ENCODE results near the gene OR52A1. TPM values are rescaled to one million over a fixed set of nuclear protein-coding genes. Genes with fewer than 3 reads are reported as not detected.

Gene OR52A1
- total RNA-seq, 1 experiment from 2014 or later, result not detected

- H3K9me3 ChIP-seq, result no peaks in the 10 kb centered on the region
- POLR2A ChIA-PET, result no interaction called here
- peaks cover 4% of the 10 kb centered on the region for H3K9me3 Mint-ChIP-seq (ENCODE audit: unreplicated experiment)
- no peak overlapping the region for H3K4me3 ChIP-seq (ENCODE audit: low read depth, low read length)
- no peaks in the 10 kb centered on the region for H3K4me1 Mint-ChIP-seq (ENCODE audit: low read depth, unreplicated experiment)
- no peak for DNase-seq
- H3K4me3 Mint-ChIP-seq (ENCODE audit: unreplicated experiment), result no peak overlapping the region
- H3K36me3 ChIP-seq (ENCODE audit: control insufficient read depth, insufficient read depth, low read length), result no peaks in the 10 kb centered on the region
- H3K27me3 Mint-ChIP-seq (ENCODE audit: insufficient read depth, unreplicated experiment), result peaks cover 11% of the 10 kb centered on the region
- CTCF ChIA-PET, result no interaction called here
- H3K36me3 Mint-ChIP-seq (ENCODE audit: insufficient read depth, unreplicated experiment), result no peaks in the 10 kb centered on the region
- H3K27me3 ChIP-seq (replicated peaks; ENCODE audit: control insufficient read depth, insufficient read depth, low read length), result no peaks in the 10 kb centered on the region
- no peak overlapping the region for H3K27ac Mint-ChIP-seq (ENCODE audit: unreplicated experiment)
- no TSS peak for BruUV-seq (replicated peaks)
- intact Hi-C loops (cut with micrococcal nuclease; ENCODE audit: unreplicated experiment), result no loop called here
- H3K4me1 ChIP-seq, result no peaks in the 10 kb centered on the region
- TF ChIP-seq, protein P1, sequence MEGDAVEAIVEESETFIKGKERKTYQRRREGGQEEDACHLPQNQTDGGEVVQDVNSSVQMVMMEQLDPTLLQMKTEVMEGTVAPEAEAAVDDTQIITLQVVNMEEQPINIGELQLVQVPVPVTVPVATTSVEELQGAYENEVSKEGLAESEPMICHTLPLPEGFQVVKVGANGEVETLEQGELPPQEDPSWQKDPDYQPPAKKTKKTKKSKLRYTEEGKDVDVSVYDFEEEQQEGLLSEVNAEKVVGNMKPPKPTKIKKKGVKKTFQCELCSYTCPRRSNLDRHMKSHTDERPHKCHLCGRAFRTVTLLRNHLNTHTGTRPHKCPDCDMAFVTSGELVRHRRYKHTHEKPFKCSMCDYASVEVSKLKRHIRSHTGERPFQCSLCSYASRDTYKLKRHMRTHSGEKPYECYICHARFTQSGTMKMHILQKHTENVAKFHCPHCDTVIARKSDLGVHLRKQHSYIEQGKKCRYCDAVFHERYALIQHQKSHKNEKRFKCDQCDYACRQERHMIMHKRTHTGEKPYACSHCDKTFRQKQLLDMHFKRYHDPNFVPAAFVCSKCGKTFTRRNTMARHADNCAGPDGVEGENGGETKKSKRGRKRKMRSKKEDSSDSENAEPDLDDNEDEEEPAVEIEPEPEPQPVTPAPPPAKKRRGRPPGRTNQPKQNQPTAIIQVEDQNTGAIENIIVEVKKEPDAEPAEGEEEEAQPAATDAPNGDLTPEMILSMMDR (IDR thresholded peaks at IDR 0.05; ENCODE audit: insufficient read depth in 1 of 2, low read depth in 1 of 2, low read length in 1 of 2, severe bottlenecking in 1 of 2, unreplicated experiment in 1 of 2), result no peak
Observed at GRCh38 chr11:5198285-5198684, 43.7 kb upstream of the OR52A1 start.

- TF ChIP-seq, protein P1 (IDR thresholded peaks at IDR 0.05; ENCODE audit: insufficient read depth in 1 of 2, low read depth in 1 of 2, low read length in 1 of 2, severe bottlenecking in 1 of 2, unreplicated experiment in 1 of 2), result no peak
- H3K27me3 Mint-ChIP-seq (ENCODE audit: insufficient read depth, unreplicated experiment), result peaks cover 11% of the 10 kb centered on the region
- H3K9me3 Mint-ChIP-seq (ENCODE audit: unreplicated experiment), result peaks cover 11% of the 10 kb centered on the region
- Histone ChIP-seq H3K9me3 (no peaks in the 10 kb centered on the region), H3K4me3 (ENCODE audit: low read depth, low read length) (no peak overlapping the region), H3K27me3 (replicated peaks; ENCODE audit: control insufficient read depth, insufficient read depth, low read length) (no peaks in the 10 kb centered on the region), H3K36me3 (ENCODE audit: control insufficient read depth, insufficient read depth, low read length) (no peaks in the 10 kb centered on the region), H3K4me1 (no peaks in the 10 kb centered on the region)
- intact Hi-C loops (cut with micrococcal nuclease; ENCODE audit: unreplicated experiment), result no loop called here
- ChIA-PET POLR2A (no interaction called here), CTCF (no interaction called here)
- DNase-seq, result no peak
- no peak overlapping the region for H3K27ac Mint-ChIP-seq (ENCODE audit: unreplicated experiment)
- H3K4me1 Mint-ChIP-seq (ENCODE audit: low read depth, unreplicated experiment), result no peaks in the 10 kb centered on the region
- no TSS peak for BruUV-seq (replicated peaks)
- no peak overlapping the region for H3K4me3 Mint-ChIP-seq (ENCODE audit: unreplicated experiment)
- H3K36me3 Mint-ChIP-seq (ENCODE audit: insufficient read depth, unreplicated experiment), result no peaks in the 10 kb centered on the region
Observed at GRCh38 chr11:5197536-5197935, 43.0 kb upstream of the OR52A1 start.

GRCh38 chr11:5196731-5197130 lies 42.2 kb upstream of the OR52A1 start:
- no peak for DNase-seq
- no peaks in the 10 kb centered on the region for H3K36me3 ChIP-seq (ENCODE audit: control insufficient read depth, insufficient read depth, low read length)
- H3K36me3 Mint-ChIP-seq (ENCODE audit: insufficient read depth, unreplicated experiment), result no peaks in the 10 kb centered on the region
- peaks cover 11% of the 10 kb centered on the region for H3K9me3 Mint-ChIP-seq (ENCODE audit: unreplicated experiment)
- TF ChIP-seq, protein P1 (IDR thresholded peaks at IDR 0.05; ENCODE audit: insufficient read depth in 1 of 2, low read depth in 1 of 2, low read length in 1 of 2, severe bottlenecking in 1 of 2, unreplicated experiment in 1 of 2), result no peak
- intact Hi-C loops (cut with micrococcal nuclease; ENCODE audit: unreplicated experiment), result no loop called here
- no peaks in the 10 kb centered on the region for H3K4me1 ChIP-seq
- no peaks in the 10 kb centered on the region for H3K4me1 Mint-ChIP-seq (ENCODE audit: low read depth, unreplicated experiment)
- no peaks in the 10 kb centered on the region for H3K9me3 ChIP-seq
- ChIA-PET POLR2A (no interaction called here), CTCF (no interaction called here)
- H3K27me3 ChIP-seq (replicated peaks; ENCODE audit: control insufficient read depth, insufficient read depth, low read length), result no peaks in the 10 kb centered on the region
- H3K27ac Mint-ChIP-seq (ENCODE audit: unreplicated experiment), result no peak overlapping the region
- no peak overlapping the region for H3K4me3 Mint-ChIP-seq (ENCODE audit: unreplicated experiment)
- H3K27me3 Mint-ChIP-seq (ENCODE audit: insufficient read depth, unreplicated experiment), result peaks cover 5% of the 10 kb centered on the region
- no peak overlapping the region for H3K4me3 ChIP-seq (ENCODE audit: low read depth, low read length)
- no TSS peak for BruUV-seq (replicated peaks)
